Heart left ventricle (tissue), 13 donors: ENCODE data around the gene SRRM2.

ENCODE experiments used
- CTCF ChIP-seq, 12 donors: fragments of 200-600 bp; sonication (generic) in 4 of 12; IDR thresholded peaks; one replicate each; pipeline versions ENCODE4 v1.5.0 to v1.8.0; 2018 to 2022; ENCODE audit warnings: antibody characterized with exemption in 12 of 12, mild to moderate bottlenecking in 5 of 12
- POLR2A ChIP-seq, 2 donors: fragments of 450-650 bp; IDR thresholded peaks; one replicate each; pipeline ENCODE4 v1.6.1; 2017; ENCODE audit warnings: antibody characterized with exemption in 2 of 2, mild to moderate bottlenecking in 2 of 2, moderate library complexity in 2 of 2
- donor health status: ischemic (EF 13 %, LVEDD 7.1; RV severe dilation, severe dysfunction).
- donor health status: DM: no; HTN: yes; CAD: no.
- donor health status: DM: no; HTN: no; CAD: no.
- donor health status: ischemic (EF 25% LVEDD 6.9; RV normal size, moderate dysfunction).
- donor health status: ischemic (EF 25% LVEDD 5.7; RV mildly dilated, moderate dysfunction).
- donor health status: ischemic (EF 35%, LVEDD 5.7; RV mildly dilated, moderate dysfunction).
- donor health status: nonischemic (EF 11% LVEDD 7.7; RV severe dilation, severe dysfunction).
- donor health status: DM: yes; HTN: yes; CAD: no.
- donor health status: PGD.
- donor health status: ischemic (EF 29% LVEDD 5.4; RV normal size, mild dysfunction).
- donor health status: nonischemic (EF 23%, LVEDD 6.1; RV moderate dilation, normal function).

GRCh38 chr16:2791174-2791573 lies 38.7 kb downstream of the SRRM2 start:
- no peak for TF ChIP-seq CTCF (IDR thresholded peaks at IDR 0.05)
- no peak for TF ChIP-seq POLR2A (IDR thresholded peaks at IDR 0.05)
